MCF 10A (cell line): Measurements from ENCODE around the gene SZRD1. TPM values are rescaled to one million over a fixed set of nuclear protein-coding genes. Genes with fewer than 3 reads are reported as not detected.

ENCODE experiments used
- BruUV-seq: library from RNA; stranded (reverse); fragments of 400-500 nt; replicated peaks from 2 replicates; lab custom pipeline; 2021; lab: Mats Ljungman, UMichigan
- CTCF ChIA-PET: fragments of 300-600 bp; sonication (Branson Sonifier 250); formaldehyde crosslinking; extraction: SDS; loops from one replicate; lab custom pipeline; 2021; ENCODE audit warnings: antibody characterized with exemption, inconsistent platforms; lab: Yijun Ruan, JAX
- POLR2A ChIA-PET: fragments of 300-600, 350-650 bp; sonication (Branson Sonifier 250); formaldehyde crosslinking; extraction: SDS; loops from one replicate; lab custom pipeline; 2020; ENCODE audit warnings: antibody characterized with exemption, inconsistent platforms; lab: Yijun Ruan, JAX
- DNase-seq: peaks from one replicate; pipeline ENCODE4 v3.0.0-alpha.2; 2018; ENCODE audit not compliant: unreplicated experiment
- H3K27ac Mint-ChIP-seq: one replicate; pipeline ENCODE4 v1.8.0; 2022; ENCODE audit warnings: mild to moderate bottlenecking, low read depth, mixed read lengths; ENCODE audit not compliant: unreplicated experiment
- H3K27me3 Mint-ChIP-seq: one replicate; pipeline ENCODE4 v1.8.0; 2022; ENCODE audit warnings: mixed read lengths; ENCODE audit not compliant: insufficient read depth, unreplicated experiment
- H3K36me3 Mint-ChIP-seq: one replicate; pipeline ENCODE4 v1.8.0; 2022; ENCODE audit warnings: mild to moderate bottlenecking, moderate library complexity, mixed read lengths; ENCODE audit not compliant: insufficient read depth, unreplicated experiment
- H3K4me1 Mint-ChIP-seq: one replicate; pipeline ENCODE4 v1.8.0; 2022; ENCODE audit warnings: mixed read lengths; ENCODE audit not compliant: insufficient read depth, unreplicated experiment
- H3K4me3 Mint-ChIP-seq: one replicate; pipeline ENCODE4 v1.8.0; 2022; ENCODE audit warnings: mild to moderate bottlenecking, moderate library complexity, mixed read lengths; ENCODE audit not compliant: unreplicated experiment
- H3K9me3 Mint-ChIP-seq: one replicate; pipeline ENCODE4 v1.8.0; 2022; ENCODE audit warnings: mixed read lengths; ENCODE audit not compliant: unreplicated experiment
- intact Hi-C: fragments of 100-400 bp; cut with micrococcal nuclease; formaldehyde crosslinking; loops from 2 replicates; pipeline ENCODE4 v1.14.1; 2022
- total RNA-seq: library from RNA; stranded (reverse); gene quantifications from 2 replicates; pipeline ENCODE4 v1.2.3, GENCODE V29; 2022
- TF ChIP-seq, protein P1 (sequence below): fragments of 200-600 bp; IDR thresholded peaks from one replicate; pipeline ENCODE4 v1.8.0; 2022; ENCODE audit warnings: antibody characterized with exemption, mild to moderate bottlenecking; ENCODE audit not compliant: unreplicated experiment

The SZRD1 gene
- total RNA-seq, 1 experiment from 2014 or later = 108 TPM

DNA sequence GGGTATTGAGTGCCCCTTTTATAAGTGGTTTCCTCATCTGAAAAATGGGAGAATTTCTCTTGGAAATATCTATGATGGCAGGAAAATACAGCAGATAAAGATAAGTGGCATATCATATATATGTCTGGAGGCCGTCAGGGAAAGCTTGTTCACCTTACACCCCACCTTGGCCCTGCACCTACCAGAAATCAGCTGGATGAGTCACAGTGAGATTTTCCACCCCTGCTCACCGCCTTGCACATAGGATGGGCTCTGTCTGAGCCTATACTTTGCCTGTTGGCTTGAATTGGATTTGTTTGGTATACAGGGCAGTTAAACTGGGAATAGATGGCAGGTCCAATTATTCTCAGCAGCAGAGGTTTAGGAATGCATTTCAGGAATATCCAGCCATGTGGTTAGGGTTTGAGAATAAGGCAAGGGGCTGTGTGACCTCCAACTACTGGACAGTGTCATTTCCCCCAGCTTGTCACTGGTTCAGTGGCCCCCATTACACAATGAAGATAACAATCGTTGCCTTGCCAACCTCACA lies 70.0 kb downstream of the SZRD1 start, which contains the start of gene SPATA21:
Gene SPATA21, minus strand, starts transcription at position 479 of the 529 bp plus-strand sequence. CDS start 6,053 bp downstream, outside the sequence.
- intact Hi-C loops = no loop called here
- Mint-ChIP-seq H3K9me3 (no peaks in the 10 kb centered on the region), H3K27ac (no peak within 1 kb of the TSS), H3K4me3 (no peak within 1 kb of the TSS), H3K36me3 (no peaks in the 10 kb centered on the region), H3K27me3 (no peaks in the 10 kb centered on the region), H3K4me1 (peaks cover 11% of the 10 kb centered on the region)
- ChIA-PET POLR2A (interaction anchor here (1.5 kb wide), 1 partner anchor 70 kb away, joined by 4 read pairs; no protein-coding TSS in a partner anchor), CTCF (interaction anchor here (0.6 kb wide), 1 partner anchor 181 kb away, joined by 3 read pairs; no protein-coding TSS in a partner anchor)
- BruUV-seq = no TSS peak
- no peak for DNase-seq
- TF ChIP-seq, protein P1, sequence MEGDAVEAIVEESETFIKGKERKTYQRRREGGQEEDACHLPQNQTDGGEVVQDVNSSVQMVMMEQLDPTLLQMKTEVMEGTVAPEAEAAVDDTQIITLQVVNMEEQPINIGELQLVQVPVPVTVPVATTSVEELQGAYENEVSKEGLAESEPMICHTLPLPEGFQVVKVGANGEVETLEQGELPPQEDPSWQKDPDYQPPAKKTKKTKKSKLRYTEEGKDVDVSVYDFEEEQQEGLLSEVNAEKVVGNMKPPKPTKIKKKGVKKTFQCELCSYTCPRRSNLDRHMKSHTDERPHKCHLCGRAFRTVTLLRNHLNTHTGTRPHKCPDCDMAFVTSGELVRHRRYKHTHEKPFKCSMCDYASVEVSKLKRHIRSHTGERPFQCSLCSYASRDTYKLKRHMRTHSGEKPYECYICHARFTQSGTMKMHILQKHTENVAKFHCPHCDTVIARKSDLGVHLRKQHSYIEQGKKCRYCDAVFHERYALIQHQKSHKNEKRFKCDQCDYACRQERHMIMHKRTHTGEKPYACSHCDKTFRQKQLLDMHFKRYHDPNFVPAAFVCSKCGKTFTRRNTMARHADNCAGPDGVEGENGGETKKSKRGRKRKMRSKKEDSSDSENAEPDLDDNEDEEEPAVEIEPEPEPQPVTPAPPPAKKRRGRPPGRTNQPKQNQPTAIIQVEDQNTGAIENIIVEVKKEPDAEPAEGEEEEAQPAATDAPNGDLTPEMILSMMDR = no peak

DNA sequence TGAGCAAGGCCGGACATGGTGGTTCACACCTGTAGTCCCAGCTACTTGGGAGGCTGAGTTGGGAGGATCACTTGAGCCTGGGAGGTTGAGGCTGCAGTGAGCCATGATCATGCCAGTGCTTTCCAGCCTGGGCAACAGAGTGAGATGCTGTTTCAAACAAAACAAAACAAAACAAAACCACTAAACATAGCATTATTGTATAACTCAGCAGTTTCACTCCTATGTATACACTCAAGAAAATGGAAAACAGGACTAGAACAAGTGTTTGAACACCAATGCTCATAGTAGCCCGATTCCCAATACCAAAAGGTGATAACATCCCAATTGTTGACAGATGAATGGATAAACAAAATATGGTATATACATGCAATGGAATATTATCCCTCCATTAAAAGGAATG lies 71.5 kb downstream of the SZRD1 start:
- H3K36me3 Mint-ChIP-seq = peaks cover 5% of the 10 kb centered on the region
- peaks cover 11% of the 10 kb centered on the region for H3K4me1 Mint-ChIP-seq
- DNase-seq = no peak
- H3K27me3 Mint-ChIP-seq = no peaks in the 10 kb centered on the region
- no peak overlapping the region for H3K4me3 Mint-ChIP-seq
- no peak overlapping the region for H3K27ac Mint-ChIP-seq
- POLR2A ChIA-PET = no interaction called here
- CTCF ChIA-PET = no interaction called here
- no TSS peak for BruUV-seq
- H3K9me3 Mint-ChIP-seq = no peaks in the 10 kb centered on the region
- TF ChIP-seq, protein P1 = no peak
- intact Hi-C loops = no loop called here

DNA sequence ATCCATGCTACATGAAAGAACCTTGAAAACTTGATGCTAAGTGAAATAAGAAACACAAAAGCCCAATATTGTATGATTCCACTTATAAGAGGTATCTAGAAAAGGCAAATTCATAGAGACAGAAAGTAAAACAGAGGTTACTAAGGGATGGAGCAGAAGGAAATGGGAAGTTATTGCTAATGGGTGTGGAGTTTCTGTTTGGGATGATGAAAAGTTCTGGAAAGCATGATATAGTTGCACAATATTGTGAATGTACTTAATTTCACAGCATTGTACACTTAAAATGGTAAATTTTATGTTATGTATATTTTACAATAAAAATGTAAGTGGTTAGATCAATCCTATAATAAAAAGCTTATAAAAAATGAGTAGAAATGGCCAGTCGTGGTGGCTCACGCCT lies 71.9 kb downstream of the SZRD1 start:
- BruUV-seq = no TSS peak
- H3K27ac Mint-ChIP-seq = no peak overlapping the region
- TF ChIP-seq, protein P1 = no peak
- intact Hi-C loops = no loop called here
- no peak overlapping the region for H3K4me3 Mint-ChIP-seq
- H3K36me3 Mint-ChIP-seq = peaks cover 9% of the 10 kb centered on the region
- no peak for DNase-seq
- ChIA-PET POLR2A (interaction anchor here (2.3 kb wide), 1 partner anchor 71 kb away, joined by 14 read pairs; the partner anchor contains the start of gene SZRD1), CTCF (interaction anchor here (0.7 kb wide), 1 partner anchor 59 kb away, joined by 3 read pairs; no protein-coding TSS in a partner anchor)
- H3K27me3 Mint-ChIP-seq = no peaks in the 10 kb centered on the region
- H3K9me3 Mint-ChIP-seq = no peaks in the 10 kb centered on the region
- peaks cover 11% of the 10 kb centered on the region for H3K4me1 Mint-ChIP-seq

DNA sequence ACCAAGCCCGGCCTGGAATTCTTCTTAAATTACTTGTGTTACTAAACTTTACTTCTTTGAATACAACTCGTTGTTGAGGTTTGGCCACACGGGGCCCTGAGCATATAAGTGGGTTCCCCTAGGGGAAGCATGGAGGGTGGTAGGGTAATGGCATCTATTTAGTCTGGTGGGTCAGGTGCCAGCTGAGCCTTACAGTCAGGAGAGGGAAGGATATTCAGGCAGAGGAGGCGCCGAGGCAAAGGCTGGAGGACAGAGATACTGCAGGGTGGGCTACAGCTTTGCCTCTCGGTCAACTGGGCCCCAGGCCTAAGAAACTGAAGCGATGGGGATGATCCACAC lies 73.1 kb downstream of the SZRD1 start:
- Mint-ChIP-seq H3K4me3 (peak overlapping the region; percentile 93), H3K36me3 (peaks cover 21% of the 10 kb centered on the region), H3K4me1 (peaks cover 11% of the 10 kb centered on the region), H3K27me3 (no peaks in the 10 kb centered on the region), H3K27ac (peak overlapping the region; percentile 89), H3K9me3 (no peaks in the 10 kb centered on the region)
- POLR2A ChIA-PET = interaction anchor here (0.7 to 2.4 kb wide), 15 partner anchors 9 to 203 kb away, joined by 3 to 14 read pairs (median 4); partner anchors contain the start of genes CPLANE2, FBXO42, NBPF1 and SZRD1
- no peak for DNase-seq
- TF ChIP-seq, protein P1 = no peak
- BruUV-seq = no TSS peak
- CTCF ChIA-PET = interaction anchor here (0.7 to 2.4 kb wide), 20 partner anchors 11 to 178 kb away, joined by 3 to 13 read pairs (median 4); no protein-coding TSS in a partner anchor
- intact Hi-C loops = no loop called here
